ENCODE measurements around the gene E2F3.

Gene E2F3

GRCh38 chr6:20533746-20534294, 132.1 kb downstream of the E2F3 start:
- peaks cover 16% of the 10 kb centered on the region for H3K36me3 ChIP-seq (ENCODE audit: insufficient read depth, insufficient read length, low read length)
- H3K4me3 ChIP-seq (ENCODE audit: insufficient read length, low read depth), result peak overlapping the region; percentile 66
- H3K27me3 ChIP-seq (ENCODE audit: insufficient read depth, insufficient read length), result no peaks in the 10 kb centered on the region
- H3K9ac ChIP-seq (ENCODE audit: insufficient read length, low read depth), result no peak overlapping the region
- H3K9me3 ChIP-seq (ENCODE audit: insufficient read depth, low read length), result no peaks in the 10 kb centered on the region
- TF ChIP-seq YY1 (IDR thresholded peaks at IDR 0.05; ENCODE audit: insufficient read depth, insufficient read length), result no peak
- TF ChIP-seq SUZ12 (IDR thresholded peaks at IDR 0.05; ENCODE audit: extremely low read depth, insufficient read depth, insufficient read length), result no peak
- no peak for TF ChIP-seq ZNF274 (IDR thresholded peaks at IDR 0.05; ENCODE audit: low read depth, low read length)
- no peak for DNase-seq (ENCODE audit: low read depth, low spot score)
- H3K4me1 ChIP-seq (ENCODE audit: insufficient read depth, insufficient read length), result no peaks in the 10 kb centered on the region

GRCh38 chr6:20534295-20535262, 132.9 kb downstream of the E2F3 start, which contains the start of gene CDKAL1:
Gene CDKAL1 (plus strand): TSS chr6:20534457. CDS start chr6:20546351, 11,894 bp downstream.
- H3K4me3 ChIP-seq (ENCODE audit: insufficient read length, low read depth), result peak within 1 kb of the TSS; percentile 66

GRCh38 chr6:20538131-20538662, 136.5 kb downstream of the E2F3 start:
- no peak overlapping the region for H3K9ac ChIP-seq (ENCODE audit: insufficient read length, low read depth)
- peaks cover 16% of the 10 kb centered on the region for H3K36me3 ChIP-seq (ENCODE audit: insufficient read depth, insufficient read length, low read length)
- TF ChIP-seq SUZ12 (IDR thresholded peaks at IDR 0.05; ENCODE audit: extremely low read depth, insufficient read depth, insufficient read length), result no peak
- no peak overlapping the region for H3K4me3 ChIP-seq (ENCODE audit: insufficient read length, low read depth)
- DNase-seq (ENCODE audit: low read depth, low spot score), result no peak
- no peaks in the 10 kb centered on the region for H3K9me3 ChIP-seq (ENCODE audit: insufficient read depth, low read length)
- no peaks in the 10 kb centered on the region for H3K27me3 ChIP-seq (ENCODE audit: insufficient read depth, insufficient read length)
- H3K4me1 ChIP-seq (ENCODE audit: insufficient read depth, insufficient read length), result no peaks in the 10 kb centered on the region

More at GRCh38 chr6:20534295-20535262, 132.9 kb downstream of the E2F3 start, which contains the start of gene CDKAL1:
- H3K4me1 ChIP-seq (ENCODE audit: insufficient read depth, insufficient read length), result no peaks in the 10 kb centered on the region
- DNase-seq (ENCODE audit: low read depth, low spot score), result peak; percentile 66
- H3K9ac ChIP-seq (ENCODE audit: insufficient read length, low read depth), result peak within 1 kb of the TSS; percentile 81
- H3K9me3 ChIP-seq (ENCODE audit: insufficient read depth, low read length), result no peaks in the 10 kb centered on the region
- TF ChIP-seq ZNF274 (IDR thresholded peaks at IDR 0.05; ENCODE audit: low read depth, low read length), result no peak
- peak; percentile 90 for TF ChIP-seq YY1 (IDR thresholded peaks at IDR 0.05; ENCODE audit: insufficient read depth, insufficient read length)
- H3K36me3 ChIP-seq (ENCODE audit: insufficient read depth, insufficient read length, low read length), result peaks cover 16% of the 10 kb centered on the region
- no peaks in the 10 kb centered on the region for H3K27me3 ChIP-seq (ENCODE audit: insufficient read depth, insufficient read length)

DNA sequence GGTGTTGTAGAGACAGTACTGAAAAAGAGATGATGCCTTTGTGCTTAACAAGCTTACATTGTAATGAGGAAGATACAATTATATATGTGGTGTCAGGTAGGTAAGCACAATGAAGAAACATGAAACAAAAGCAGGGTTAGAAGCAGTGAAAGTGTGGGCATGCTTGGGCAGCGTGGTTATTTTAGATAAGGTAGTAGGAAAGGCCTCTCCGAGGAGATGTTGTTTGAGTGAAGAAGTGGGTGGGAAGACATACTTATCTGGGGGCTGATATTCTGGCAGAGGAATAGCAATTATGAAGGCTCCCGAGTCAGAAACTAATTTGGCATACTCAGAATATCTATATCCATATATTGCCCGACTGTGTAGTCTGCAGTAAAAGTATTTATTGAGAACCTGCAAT, 137.2 kb downstream of the E2F3 start:
- no peak for DNase-seq (ENCODE audit: low read depth, low spot score)
- H3K4me1 ChIP-seq (ENCODE audit: insufficient read depth, insufficient read length), result no peaks in the 10 kb centered on the region
- peaks cover 16% of the 10 kb centered on the region for H3K36me3 ChIP-seq (ENCODE audit: insufficient read depth, insufficient read length, low read length)
- H3K9ac ChIP-seq (ENCODE audit: insufficient read length, low read depth), result no peak overlapping the region
- TF ChIP-seq YY1 (IDR thresholded peaks at IDR 0.05; ENCODE audit: insufficient read depth, insufficient read length) (no peak), SUZ12 (IDR thresholded peaks at IDR 0.05; ENCODE audit: extremely low read depth, insufficient read depth, insufficient read length) (no peak), ZNF274 (IDR thresholded peaks at IDR 0.05; ENCODE audit: low read depth, low read length) (no peak)
- no peaks in the 10 kb centered on the region for H3K9me3 ChIP-seq (ENCODE audit: insufficient read depth, low read length)
- H3K4me3 ChIP-seq (ENCODE audit: insufficient read length, low read depth), result no peak overlapping the region
- H3K27me3 ChIP-seq (ENCODE audit: insufficient read depth, insufficient read length), result no peaks in the 10 kb centered on the region

DNA sequence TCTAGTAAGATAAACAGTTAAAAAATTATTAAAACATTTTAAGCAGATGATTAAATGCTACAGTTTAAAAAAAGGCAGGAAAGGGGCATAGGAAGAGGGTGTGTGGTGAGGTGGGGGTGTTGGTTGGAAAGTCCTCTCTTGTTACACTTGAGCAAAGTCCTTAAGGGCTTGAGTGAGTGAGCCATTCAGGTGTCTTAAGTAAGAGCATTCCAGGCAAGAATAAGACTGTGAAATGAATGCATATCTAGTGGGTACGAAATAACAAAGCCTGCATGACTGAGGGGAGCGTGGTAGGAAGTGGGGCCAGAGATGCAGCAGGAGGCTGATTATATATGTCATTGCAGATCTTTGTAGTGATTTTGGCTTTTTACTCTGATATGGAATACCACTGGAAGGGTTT, 137.7 kb downstream of the E2F3 start:
- no peak overlapping the region for H3K9ac ChIP-seq (ENCODE audit: insufficient read length, low read depth)
- H3K4me1 ChIP-seq (ENCODE audit: insufficient read depth, insufficient read length), result no peaks in the 10 kb centered on the region
- TF ChIP-seq YY1 (IDR thresholded peaks at IDR 0.05; ENCODE audit: insufficient read depth, insufficient read length) (no peak), SUZ12 (IDR thresholded peaks at IDR 0.05; ENCODE audit: extremely low read depth, insufficient read depth, insufficient read length) (no peak)
- no peak for DNase-seq (ENCODE audit: low read depth, low spot score)
- no peaks in the 10 kb centered on the region for H3K27me3 ChIP-seq (ENCODE audit: insufficient read depth, insufficient read length)
- peaks cover 16% of the 10 kb centered on the region for H3K36me3 ChIP-seq (ENCODE audit: insufficient read depth, insufficient read length, low read length)
- H3K9me3 ChIP-seq (ENCODE audit: insufficient read depth, low read length), result no peaks in the 10 kb centered on the region
- no peak overlapping the region for H3K4me3 ChIP-seq (ENCODE audit: insufficient read length, low read depth)

- DNase-seq (ENCODE audit: low read depth, low spot score), result no peak
- Histone ChIP-seq H3K4me1 (ENCODE audit: insufficient read depth, insufficient read length) (no peaks in the 10 kb centered on the region), H3K4me3 (ENCODE audit: insufficient read length, low read depth) (no peak overlapping the region), H3K27me3 (ENCODE audit: insufficient read depth, insufficient read length) (no peaks in the 10 kb centered on the region), H3K9me3 (ENCODE audit: insufficient read depth, low read length) (no peaks in the 10 kb centered on the region), H3K9ac (ENCODE audit: insufficient read length, low read depth) (no peak overlapping the region), H3K36me3 (ENCODE audit: insufficient read depth, insufficient read length, low read length) (peaks cover 14% of the 10 kb centered on the region)
- TF ChIP-seq YY1 (IDR thresholded peaks at IDR 0.05; ENCODE audit: insufficient read depth, insufficient read length) (no peak), ZNF274 (IDR thresholded peaks at IDR 0.05; ENCODE audit: low read depth, low read length) (no peak), SUZ12 (IDR thresholded peaks at IDR 0.05; ENCODE audit: extremely low read depth, insufficient read depth, insufficient read length) (no peak)
Observed at GRCh38 chr6:20540683-20541082, 139.0 kb downstream of the E2F3 start.

- TF ChIP-seq SUZ12 (IDR thresholded peaks at IDR 0.05; ENCODE audit: extremely low read depth, insufficient read depth, insufficient read length) (no peak), YY1 (IDR thresholded peaks at IDR 0.05; ENCODE audit: insufficient read depth, insufficient read length) (no peak), ZNF274 (IDR thresholded peaks at IDR 0.05; ENCODE audit: low read depth, low read length) (no peak)
- no peaks in the 10 kb centered on the region for H3K9me3 ChIP-seq (ENCODE audit: insufficient read depth, low read length)
- no peak overlapping the region for H3K4me3 ChIP-seq (ENCODE audit: insufficient read length, low read depth)
- no peak overlapping the region for H3K9ac ChIP-seq (ENCODE audit: insufficient read length, low read depth)
- no peaks in the 10 kb centered on the region for H3K27me3 ChIP-seq (ENCODE audit: insufficient read depth, insufficient read length)
- H3K36me3 ChIP-seq (ENCODE audit: insufficient read depth, insufficient read length, low read length), result peaks cover 9% of the 10 kb centered on the region
- DNase-seq (ENCODE audit: low read depth, low spot score), result no peak
- no peaks in the 10 kb centered on the region for H3K4me1 ChIP-seq (ENCODE audit: insufficient read depth, insufficient read length)
Observed at GRCh38 chr6:20541382-20541781, 139.7 kb downstream of the E2F3 start.
